HEK293 (cell line): ENCODE measurements around the gene CDAN1.

ENCODE experiments used
- CTCF ChIA-PET: fragments of 350-600 bp; formaldehyde crosslinking; extraction: SDS; loops from one replicate; lab custom pipeline; 2021; ENCODE audit warnings: antibody characterized with exemption; lab: Yijun Ruan, JAX
- POLR2A ChIA-PET: fragments of 300-600 bp; formaldehyde crosslinking; extraction: SDS; loops from one replicate; lab custom pipeline; 2020; ENCODE audit warnings: antibody characterized with exemption, inconsistent platforms; lab: Yijun Ruan, JAX
- H3K27ac ChIP-seq: fragments of 200-500 bp; sonication (Bioruptor generic); 2 replicates; pipeline ENCODE4 v1.5.1; 2014; ENCODE audit warnings: low read depth, low read length, control low read depth, inconsistent platforms; ENCODE audit errors: extremely low read depth
- H3K36me3 ChIP-seq, 2 experiments: fragments of 200-500 bp in 1 of 2; sonication (Bioruptor generic) in 1 of 2; 1 replicate in 1 of 2; 2 replicates in 1 of 2; pipeline ENCODE4 v1.5.1; 2014 to 2017; ENCODE audit warnings: inconsistent platforms in 2 of 2, low read length in 2 of 2; ENCODE audit not compliant: control insufficient read depth in 2 of 2, insufficient read depth in 1 of 2
- H3K4me1 ChIP-seq: fragments of 200-500 bp; sonication (Bioruptor generic); 2 replicates; pipeline ENCODE4 v1.5.1; 2014; ENCODE audit warnings: mild to moderate bottlenecking, low read length, inconsistent platforms; ENCODE audit not compliant: control insufficient read depth, insufficient read depth
- H3K4me3 ChIP-seq: 2 replicates; pipeline ENCODE4 v1.5.1; 2011; ENCODE audit warnings: low read depth, mild to moderate bottlenecking, control low read depth, low read length, moderate library complexity
- H3K9me3 ChIP-seq: fragments of 200-500 bp; sonication (Bioruptor generic); 2 replicates; pipeline ENCODE4 v1.5.1; 2014; ENCODE audit warnings: low read depth, low read length, inconsistent platforms; ENCODE audit not compliant: control insufficient read depth, insufficient read depth
- REPIN1 ChIP-seq: fragments of 450-650 bp; formaldehyde crosslinking; IDR thresholded peaks from 2 replicates; pipeline ENCODE4 v1.5.1; 2017; ENCODE audit warnings: missing biosample characterization, missing genetic modification characterization, low read depth
- SP2 ChIP-seq: fragments of 450-650 bp; formaldehyde crosslinking; IDR thresholded peaks from 2 replicates; pipeline ENCODE4 v1.5.1; 2016; ENCODE audit warnings: missing biosample characterization, missing genetic modification characterization
- TRIM28 ChIP-seq: IDR thresholded peaks from 2 replicates; pipeline ENCODE4 v1.6.1; 2011; ENCODE audit warnings: low read length, control low read depth, borderline replicate concordance
- ZBTB11 ChIP-seq: fragments of 450-650 bp; formaldehyde crosslinking; conservative IDR thresholded peaks from 2 replicates; pipeline ENCODE4 v1.5.1; 2016; ENCODE audit warnings: low read depth, missing biosample characterization, missing genetic modification characterization
- ZBTB20 ChIP-seq: fragments of 450-650 bp; formaldehyde crosslinking; IDR thresholded peaks from 2 replicates; pipeline ENCODE4 v1.5.1; 2016; ENCODE audit warnings: missing biosample characterization, missing genetic modification characterization
- ZNF112 ChIP-seq: fragments of 450-650 bp; formaldehyde crosslinking; IDR thresholded peaks from 2 replicates; pipeline ENCODE4 v1.5.0; 2017; ENCODE audit warnings: missing biosample characterization, missing genetic modification characterization
- ZNF266 ChIP-seq: fragments of 450-650 bp; formaldehyde crosslinking; IDR thresholded peaks from 2 replicates; pipeline ENCODE4 v1.5.1; 2016; ENCODE audit warnings: missing biosample characterization, missing genetic modification characterization, low read depth
- ZNF501 ChIP-seq: fragments of 450-650 bp; formaldehyde crosslinking; IDR thresholded peaks from 2 replicates; pipeline ENCODE4 v1.5.1; 2016; ENCODE audit warnings: missing biosample characterization, missing genetic modification characterization
- ZNF555 ChIP-seq: fragments of 450-650 bp; formaldehyde crosslinking; conservative IDR thresholded peaks from 2 replicates; pipeline ENCODE4 v1.5.1; 2017; ENCODE audit warnings: missing biosample characterization, mild to moderate bottlenecking, missing genetic modification characterization, inconsistent platforms
- ZNF621 ChIP-seq: fragments of 450-650 bp; formaldehyde crosslinking; IDR thresholded peaks from 2 replicates; pipeline ENCODE4 v1.5.1; 2017; ENCODE audit warnings: missing biosample characterization, missing genetic modification characterization
- ZNF654 ChIP-seq: fragments of 450-650 bp; formaldehyde crosslinking; IDR thresholded peaks from 2 replicates; pipeline ENCODE4 v1.5.1; 2016; ENCODE audit warnings: low read depth, missing biosample characterization, missing genetic modification characterization
- ZNF777 ChIP-seq: fragments of 450-650 bp; formaldehyde crosslinking; IDR thresholded peaks from 2 replicates; pipeline ENCODE4 v1.5.1; 2017; ENCODE audit warnings: missing biosample characterization, missing genetic modification characterization, borderline replicate concordance
- ZSCAN23 ChIP-seq: fragments of 450-650 bp; formaldehyde crosslinking; IDR thresholded peaks from 2 replicates; pipeline ENCODE4 v1.5.1; 2016; ENCODE audit warnings: missing biosample characterization, missing genetic modification characterization
- TF ChIP-seq, protein P1 (sequence below): fragments of 450-650 bp; formaldehyde crosslinking; IDR thresholded peaks from 2 replicates; pipeline ENCODE4 v1.5.1; 2016; ENCODE audit warnings: missing biosample characterization, missing genetic modification characterization
- TF ChIP-seq, protein P2 (sequence below): fragments of 450-650 bp; formaldehyde crosslinking; IDR thresholded peaks from 2 replicates; pipeline ENCODE4 v1.5.1; 2016; ENCODE audit warnings: missing biosample characterization, missing genetic modification characterization, low read depth
- TF ChIP-seq, protein P3 (sequence below): fragments of 450-650 bp; formaldehyde crosslinking; IDR thresholded peaks from 2 replicates; pipeline ENCODE4 v1.5.1; 2016; ENCODE audit warnings: missing biosample characterization, missing genetic modification characterization
- TF ChIP-seq, protein P4 (sequence below): fragments of 450-650 bp; formaldehyde crosslinking; IDR thresholded peaks from 2 replicates; pipeline ENCODE4 v1.5.1; 2016; ENCODE audit warnings: missing biosample characterization, missing genetic modification characterization, low read depth
- TF ChIP-seq, protein P5 (sequence below): fragments of 450-650 bp; formaldehyde crosslinking; IDR thresholded peaks from 2 replicates; pipeline ENCODE4 v1.5.1; 2017; ENCODE audit warnings: missing biosample characterization, missing genetic modification characterization

Gene CDAN1

DNA sequence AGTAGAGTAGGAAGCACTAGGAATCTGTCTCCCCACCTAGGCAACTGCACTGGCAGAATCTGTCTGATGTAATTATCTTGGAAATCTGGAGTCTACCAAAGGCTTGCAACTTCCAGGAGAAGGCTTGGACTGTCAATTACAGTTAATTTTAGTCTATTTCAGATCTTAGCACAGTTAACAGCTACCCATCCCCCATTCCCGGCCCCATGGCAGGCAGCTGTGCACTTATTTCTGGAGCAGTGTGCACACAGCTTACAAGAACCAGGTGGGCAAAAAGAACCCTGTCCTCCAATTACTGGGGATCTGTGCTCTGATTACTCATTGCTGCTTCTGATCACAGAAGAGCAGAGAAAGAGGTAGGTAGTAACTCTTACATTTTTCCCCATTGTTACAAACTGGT, 12.3 kb upstream of the CDAN1 start (continued):
- no peak for TF ChIP-seq ZBTB11 (tag by site-specific recombination)
- no peak for TF ChIP-seq REPIN1 (tag by site-specific recombination)
- no peak for TF ChIP-seq ZNF621
- TF ChIP-seq ZSCAN23 (tag by site-specific recombination): no peak
- TF ChIP-seq ZBTB20: no peak
- TF ChIP-seq ZNF266 (tag by site-specific recombination): no peak
- TF ChIP-seq ZNF777 (tag by site-specific recombination): no peak
- TF ChIP-seq, protein P1, sequence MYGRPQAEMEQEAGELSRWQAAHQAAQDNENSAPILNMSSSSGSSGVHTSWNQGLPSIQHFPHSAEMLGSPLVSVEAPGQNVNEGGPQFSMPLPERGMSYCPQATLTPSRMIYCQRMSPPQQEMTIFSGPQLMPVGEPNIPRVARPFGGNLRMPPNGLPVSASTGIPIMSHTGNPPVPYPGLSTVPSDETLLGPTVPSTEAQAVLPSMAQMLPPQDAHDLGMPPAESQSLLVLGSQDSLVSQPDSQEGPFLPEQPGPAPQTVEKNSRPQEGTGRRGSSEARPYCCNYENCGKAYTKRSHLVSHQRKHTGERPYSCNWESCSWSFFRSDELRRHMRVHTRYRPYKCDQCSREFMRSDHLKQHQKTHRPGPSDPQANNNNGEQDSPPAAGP (tag by site-specific recombination): no peak
- no peak for TF ChIP-seq ZNF501
- TF ChIP-seq, protein P2, sequence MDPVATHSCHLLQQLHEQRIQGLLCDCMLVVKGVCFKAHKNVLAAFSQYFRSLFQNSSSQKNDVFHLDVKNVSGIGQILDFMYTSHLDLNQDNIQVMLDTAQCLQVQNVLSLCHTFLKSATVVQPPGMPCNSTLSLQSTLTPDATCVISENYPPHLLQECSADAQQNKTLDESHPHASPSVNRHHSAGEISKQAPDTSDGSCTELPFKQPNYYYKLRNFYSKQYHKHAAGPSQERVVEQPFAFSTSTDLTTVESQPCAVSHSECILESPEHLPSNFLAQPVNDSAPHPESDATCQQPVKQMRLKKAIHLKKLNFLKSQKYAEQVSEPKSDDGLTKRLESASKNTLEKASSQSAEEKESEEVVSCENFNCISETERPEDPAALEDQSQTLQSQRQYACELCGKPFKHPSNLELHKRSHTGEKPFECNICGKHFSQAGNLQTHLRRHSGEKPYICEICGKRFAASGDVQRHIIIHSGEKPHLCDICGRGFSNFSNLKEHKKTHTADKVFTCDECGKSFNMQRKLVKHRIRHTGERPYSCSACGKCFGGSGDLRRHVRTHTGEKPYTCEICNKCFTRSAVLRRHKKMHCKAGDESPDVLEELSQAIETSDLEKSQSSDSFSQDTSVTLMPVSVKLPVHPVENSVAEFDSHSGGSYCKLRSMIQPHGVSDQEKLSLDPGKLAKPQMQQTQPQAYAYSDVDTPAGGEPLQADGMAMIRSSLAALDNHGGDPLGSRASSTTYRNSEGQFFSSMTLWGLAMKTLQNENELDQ (tag by site-specific recombination): no peak

DNA sequence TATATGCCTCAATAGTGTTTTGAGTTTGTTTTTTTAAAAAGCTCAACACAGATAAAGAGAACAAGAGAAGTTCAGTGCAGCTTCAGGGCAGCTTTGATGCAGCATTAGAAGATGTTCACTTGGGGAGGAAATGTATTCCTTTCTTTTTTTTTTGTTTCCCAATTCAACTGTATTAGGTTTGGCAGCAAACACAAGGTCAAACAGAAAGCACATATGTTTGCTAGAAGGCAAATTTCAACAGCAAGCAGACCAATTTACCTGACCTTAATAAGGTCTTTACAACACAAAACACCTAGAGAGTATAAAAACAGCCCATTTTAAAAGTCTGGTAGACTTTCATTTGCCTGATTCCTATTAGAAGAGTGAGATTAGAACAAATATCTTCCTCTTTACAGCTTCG, 7.3 kb upstream of the CDAN1 start:
- no peak overlapping the region for H3K27ac ChIP-seq
- no peak overlapping the region for H3K4me3 ChIP-seq
- peaks cover 0 to 5% of the 10 kb centered on the region in 2 experiments; a peak in 2 of 3 replicates for H3K36me3 ChIP-seq
- ChIA-PET POLR2A (no interaction called here), CTCF (interaction anchor here (0.6 kb wide), 1 partner anchor 8 kb away, joined by 3 read pairs; no protein-coding TSS in a partner anchor)
- TF ChIP-seq ZNF654 (tag by site-specific recombination): no peak
- TF ChIP-seq, protein P3, sequence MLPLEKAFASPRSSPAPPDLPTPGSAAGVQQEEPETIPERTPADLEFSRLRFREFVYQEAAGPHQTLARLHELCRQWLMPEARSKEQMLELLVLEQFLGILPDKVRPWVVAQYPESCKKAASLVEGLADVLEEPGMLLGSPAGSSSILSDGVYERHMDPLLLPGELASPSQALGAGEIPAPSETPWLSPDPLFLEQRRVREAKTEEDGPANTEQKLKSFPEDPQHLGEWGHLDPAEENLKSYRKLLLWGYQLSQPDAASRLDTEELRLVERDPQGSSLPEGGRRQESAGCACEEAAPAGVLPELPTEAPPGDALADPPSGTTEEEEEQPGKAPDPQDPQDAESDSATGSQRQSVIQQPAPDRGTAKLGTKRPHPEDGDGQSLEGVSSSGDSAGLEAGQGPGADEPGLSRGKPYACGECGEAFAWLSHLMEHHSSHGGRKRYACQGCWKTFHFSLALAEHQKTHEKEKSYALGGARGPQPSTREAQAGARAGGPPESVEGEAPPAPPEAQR: no peak
- TF ChIP-seq, all 188 proteins: peak for 0
- Histone ChIP-seq H3K9me3 (no peaks in the 10 kb centered on the region), H3K4me1 (no peaks in the 10 kb centered on the region)

- H3K36me3 ChIP-seq: peaks cover 0 to 5% of the 10 kb centered on the region in 2 experiments; a peak in 1 of 3 replicates
- TF ChIP-seq ZNF654 (tag by site-specific recombination) (no peak), TRIM28 (no peak), SP2 (tag by site-specific recombination) (no peak), ZNF112 (tag by site-specific recombination) (no peak), ZNF555 (tag by site-specific recombination) (no peak)
- TF ChIP-seq, protein P4, sequence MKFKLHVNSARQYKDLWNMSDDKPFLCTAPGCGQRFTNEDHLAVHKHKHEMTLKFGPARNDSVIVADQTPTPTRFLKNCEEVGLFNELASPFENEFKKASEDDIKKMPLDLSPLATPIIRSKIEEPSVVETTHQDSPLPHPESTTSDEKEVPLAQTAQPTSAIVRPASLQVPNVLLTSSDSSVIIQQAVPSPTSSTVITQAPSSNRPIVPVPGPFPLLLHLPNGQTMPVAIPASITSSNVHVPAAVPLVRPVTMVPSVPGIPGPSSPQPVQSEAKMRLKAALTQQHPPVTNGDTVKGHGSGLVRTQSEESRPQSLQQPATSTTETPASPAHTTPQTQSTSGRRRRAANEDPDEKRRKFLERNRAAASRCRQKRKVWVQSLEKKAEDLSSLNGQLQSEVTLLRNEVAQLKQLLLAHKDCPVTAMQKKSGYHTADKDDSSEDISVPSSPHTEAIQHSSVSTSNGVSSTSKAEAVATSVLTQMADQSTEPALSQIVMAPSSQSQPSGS (tag by site-specific recombination): no peak
- TF ChIP-seq, protein P5, sequence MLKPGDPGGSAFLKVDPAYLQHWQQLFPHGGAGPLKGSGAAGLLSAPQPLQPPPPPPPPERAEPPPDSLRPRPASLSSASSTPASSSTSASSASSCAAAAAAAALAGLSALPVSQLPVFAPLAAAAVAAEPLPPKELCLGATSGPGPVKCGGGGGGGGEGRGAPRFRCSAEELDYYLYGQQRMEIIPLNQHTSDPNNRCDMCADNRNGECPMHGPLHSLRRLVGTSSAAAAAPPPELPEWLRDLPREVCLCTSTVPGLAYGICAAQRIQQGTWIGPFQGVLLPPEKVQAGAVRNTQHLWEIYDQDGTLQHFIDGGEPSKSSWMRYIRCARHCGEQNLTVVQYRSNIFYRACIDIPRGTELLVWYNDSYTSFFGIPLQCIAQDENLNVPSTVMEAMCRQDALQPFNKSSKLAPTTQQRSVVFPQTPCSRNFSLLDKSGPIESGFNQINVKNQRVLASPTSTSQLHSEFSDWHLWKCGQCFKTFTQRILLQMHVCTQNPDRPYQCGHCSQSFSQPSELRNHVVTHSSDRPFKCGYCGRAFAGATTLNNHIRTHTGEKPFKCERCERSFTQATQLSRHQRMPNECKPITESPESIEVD (tag by site-specific recombination): no peak
- no peak overlapping the region for H3K4me3 ChIP-seq
- no peak overlapping the region for H3K27ac ChIP-seq
- H3K9me3 ChIP-seq: no peaks in the 10 kb centered on the region
- ChIA-PET CTCF (interaction anchor here (1.1 kb wide), 1 partner anchor 184 kb away, joined by 7 read pairs; no protein-coding TSS in a partner anchor), POLR2A (no interaction called here)
- H3K4me1 ChIP-seq: no peaks in the 10 kb centered on the region; the same call in 1 of the 2 replicates
Observed at GRCh38 chr15:42742149-42742548, 5.2 kb upstream of the CDAN1 start.
